Activated CD4-positive, alpha-beta T cell treated with anti-CD3 and anti-CD28 coated beads for 48 hours (primary cell): ENCODE data around the gene SCD5.

Experiments
- DNase-seq: peaks from one replicate; pipeline ENCODE4 v3.0.0-alpha.2; 2020

The SCD5 gene

DNA sequence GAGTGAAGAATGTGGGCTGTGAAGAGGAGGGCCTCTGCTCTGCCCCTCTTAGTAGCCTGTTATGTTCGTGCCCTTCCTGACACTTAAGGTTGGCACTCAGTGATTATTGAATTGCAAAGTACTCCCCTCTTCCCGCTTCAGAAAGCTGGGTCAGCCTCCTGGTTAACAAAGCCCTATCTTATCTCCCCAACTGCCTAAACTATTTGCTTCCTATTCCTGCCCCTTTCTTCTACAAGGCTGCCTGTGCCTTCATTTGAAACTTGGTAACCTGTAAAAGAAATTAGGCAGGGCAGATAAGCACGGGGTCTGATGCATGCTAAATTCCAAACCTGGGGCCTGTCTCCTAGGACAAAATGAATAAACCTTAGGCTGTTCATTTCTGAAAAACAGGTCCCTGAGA is 213.7 kb downstream of the SCD5 start:
- no peak for DNase-seq

DNA sequence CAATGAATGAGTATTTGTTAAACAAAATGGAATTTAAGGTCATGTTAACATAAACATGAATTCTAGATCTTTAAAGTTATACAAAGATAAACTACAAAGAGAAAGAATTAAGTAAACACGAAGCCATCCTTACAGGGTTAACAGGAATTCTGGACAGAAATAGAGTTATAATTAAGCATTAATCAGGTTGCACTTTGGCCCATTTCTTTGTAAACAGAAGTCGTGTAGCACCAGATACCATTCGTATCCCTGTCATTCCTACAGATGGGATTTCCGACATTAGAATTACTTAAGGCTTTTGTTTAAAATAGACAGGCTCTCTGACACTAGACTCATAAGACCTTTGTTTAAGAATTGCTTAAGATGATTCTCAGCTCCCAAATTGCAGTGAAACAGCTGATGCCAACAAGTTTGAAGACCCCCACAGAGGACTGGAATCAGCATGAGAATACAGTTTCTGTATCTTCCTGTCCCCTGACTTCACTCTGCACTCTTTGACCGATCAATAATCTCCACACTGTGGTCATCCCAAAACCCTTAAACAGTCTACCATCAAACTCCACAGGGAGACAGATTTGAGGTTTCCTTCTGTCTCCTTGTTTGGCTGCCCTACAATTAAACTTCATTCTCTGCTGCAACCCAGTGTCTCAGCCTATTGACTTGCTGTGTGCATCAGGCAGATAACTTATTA is 214.6 kb downstream of the SCD5 start:
- no peak for DNase-seq

DNA sequence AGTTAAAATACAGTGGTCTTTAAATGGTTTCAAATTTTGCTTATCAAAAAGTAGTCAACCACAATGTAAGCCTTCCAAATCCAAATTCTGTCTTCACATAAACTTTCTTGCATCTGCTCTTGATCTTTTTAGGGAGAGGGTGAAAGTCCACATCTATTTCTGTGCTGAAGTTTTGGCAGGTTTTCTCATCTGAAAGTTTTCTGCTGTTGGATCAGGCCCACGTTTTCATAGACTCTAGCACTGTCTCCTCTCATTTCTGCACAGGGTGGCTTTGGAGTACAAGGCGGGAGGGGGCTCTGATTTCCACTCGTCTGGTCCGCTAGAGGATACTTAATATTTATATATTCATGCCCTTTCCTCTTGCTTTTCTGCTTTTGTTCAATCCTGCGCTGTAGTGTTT is 218.7 kb downstream of the SCD5 start:
- DNase-seq: no peak
